B cell (primary cell): ENCODE data around the gene LBX2. TPM values are rescaled to one million over a fixed set of nuclear protein-coding genes. Genes with fewer than 3 reads are reported as not detected.

Experiments
- ATAC-seq: fragments of 200-7000 bp; cut with Tn5 transposase; one replicate; pipeline ENCODE4 v1.10.0; 2021; ENCODE audit warnings: low read depth, mild to moderate bottlenecking, moderate number of reproducible peaks, moderate library complexity
- CTCF ChIA-PET: fragments of 350-600 bp; sonication (Branson Sonifier 250); formaldehyde crosslinking; loops from one replicate; lab custom pipeline; 2021; ENCODE audit warnings: antibody characterized with exemption, inconsistent platforms; lab: Charles Lee
- POLR2A ChIA-PET: fragments of 350-600 bp; sonication (Branson Sonifier 250); formaldehyde crosslinking; loops from one replicate; lab custom pipeline; 2021; ENCODE audit warnings: antibody characterized with exemption; lab: Charles Lee
- DNase-seq: peaks from one replicate; pipeline ENCODE4 v3.0.0; 2013
- H2AFZ ChIP-seq: 2 replicates; pipeline ENCODE4 v1.6.1; 2012; ENCODE audit warnings: mild to moderate bottlenecking, low read depth, low read length; ENCODE audit not compliant: insufficient read depth, poor library complexity, severe bottlenecking
- H3K27ac ChIP-seq, 2 donors: 1 replicate in 1 of 2; 2 replicates in 1 of 2; pipeline ENCODE4 v1.5.1; 2012 to 2013; ENCODE audit warnings: low read length in 2 of 2, mild to moderate bottlenecking in 2 of 2, moderate library complexity in 1 of 2
- H3K27me3 ChIP-seq, 4 experiments: fragments of 200-600 bp in 1 of 4; sonication (generic) in 1 of 4; replicated peaks in 1 of 4; 1 replicate in 2 of 4; 2 replicates in 2 of 4; pipeline versions ENCODE4 v1.6.1 to v1.7.0; 2013 to 2016; ENCODE audit warnings: low read length in 3 of 4, mild to moderate bottlenecking in 2 of 4, mixed read lengths in 1 of 4, moderate library complexity in 1 of 4; ENCODE audit not compliant: insufficient read depth in 4 of 4, control insufficient read depth in 3 of 4; ENCODE audit errors: control extremely low read depth in 1 of 4
- H3K36me3 ChIP-seq, 2 experiments: replicated peaks in 1 of 2; 1 replicate in 1 of 2; 2 replicates in 1 of 2; pipeline versions ENCODE4 v1.6.1 to v1.7.1; 2013; ENCODE audit warnings: low read length in 1 of 2; ENCODE audit not compliant: insufficient read depth in 2 of 2, control insufficient read depth in 1 of 2; ENCODE audit errors: control extremely low read depth in 1 of 2, extremely low read depth in 1 of 2
- H3K4me1 ChIP-seq, 2 donors: fragments of 200-600 bp in 1 of 2; sonication (generic) in 1 of 2; 1 replicate in 1 of 2; 2 replicates in 1 of 2; pipeline versions ENCODE4 v1.5.1 to v1.6.1; 2013 to 2017; ENCODE audit warnings: low read length in 2 of 2; ENCODE audit not compliant: control insufficient read depth in 2 of 2, insufficient read depth in 2 of 2
- H3K4me2 ChIP-seq: replicated peaks from 2 replicates; pipeline ENCODE3; 2012; ENCODE audit warnings: mild to moderate bottlenecking, low read depth, low read length; ENCODE audit not compliant: poor library complexity, severe bottlenecking
- H3K4me3 ChIP-seq, 5 experiments: fragments of 200-600 bp in 1 of 5; sonication (generic) in 1 of 5; 1 replicate in 3 of 5; 2 replicates in 2 of 5; pipeline versions ENCODE4 v1.5.1 to v1.7.0; 2011 to 2016; ENCODE audit warnings: low read length in 4 of 5, mild to moderate bottlenecking in 4 of 5, low read depth in 2 of 5, control low read depth in 1 of 5, moderate library complexity in 1 of 5; ENCODE audit not compliant: insufficient read depth in 1 of 5; ENCODE audit errors: control extremely low read depth in 1 of 5, extremely low read depth in 1 of 5
- H3K79me2 ChIP-seq: fragments of 200-600 bp; sonication (generic); one replicate; pipeline ENCODE4 v1.6.0; 2016; ENCODE audit warnings: low read length; ENCODE audit not compliant: control insufficient read depth, insufficient read depth
- H3K9ac ChIP-seq: fragments of 200-600 bp; sonication (generic); 2 replicates; pipeline ENCODE4 v1.6.1; 2017; ENCODE audit warnings: mild to moderate bottlenecking, low read length, moderate library complexity
- H3K9me3 ChIP-seq, 3 donors: one replicate each; pipeline versions ENCODE4 v1.6.1 to v1.7.1; 2013; ENCODE audit warnings: low read length in 2 of 3; ENCODE audit not compliant: control insufficient read depth in 2 of 3, insufficient read depth in 1 of 3; ENCODE audit errors: control extremely low read depth in 1 of 3
- H4K20me1 ChIP-seq: 2 replicates; pipeline ENCODE4 v1.6.0; 2012; ENCODE audit warnings: mild to moderate bottlenecking, low read length; ENCODE audit not compliant: insufficient read depth, control insufficient read depth, poor library complexity, severe bottlenecking
- H3K27ac Mint-ChIP-seq: one replicate; pipeline ENCODE4 v1.8.0; 2021; ENCODE audit warnings: mixed read lengths
- H3K27me3 Mint-ChIP-seq: one replicate; pipeline ENCODE4 v1.8.0; 2021; ENCODE audit warnings: mixed read lengths
- H3K4me1 Mint-ChIP-seq: one replicate; pipeline ENCODE4 v1.8.0; 2021; ENCODE audit warnings: mixed read lengths
- H3K4me3 Mint-ChIP-seq: one replicate; pipeline ENCODE4 v1.8.0; 2021; ENCODE audit warnings: mixed read lengths
- H3K9me3 Mint-ChIP-seq: one replicate; pipeline ENCODE4 v1.8.0; 2022; ENCODE audit warnings: mixed read lengths; ENCODE audit not compliant: insufficient read depth
- EZH2 ChIP-seq: IDR thresholded peaks from 2 replicates; pipeline ENCODE4 v1.6.1; 2012; ENCODE audit warnings: borderline replicate concordance, low read depth, mild to moderate bottlenecking, moderate library complexity, low read length; ENCODE audit not compliant: insufficient read depth, poor library complexity, severe bottlenecking
- whole genome bisulfite sequencing: methylation state at CpG from one replicate; pipeline ENCODE4 v1.1.5; 2013; ENCODE audit warnings: missing lambda C conversion rate; ENCODE audit not compliant: insufficient coverage; 5-methylcytosine and 5-hydroxymethylcytosine counted together
- intact Hi-C: fragments of 100-400 bp; cut with micrococcal nuclease; formaldehyde crosslinking; loops from one replicate; pipeline ENCODE4 v1.10.0; 2022
- polyA plus RNA-seq: library from polyadenylated mRNA; depleted of rRNA; stranded (reverse); fragments of >200 nt; gene quantifications from 2 replicates; pipeline ENCODE4 v1.2.3, GENCODE V29; 2012
- total RNA-seq, 2 donors: library from RNA; stranded (reverse); fragments of 120-200 nt in 1 of 2; gene quantifications; 1 replicate in 1 of 2; 2 replicates in 1 of 2; pipeline versions ENCODE4 v1.2.3 to v1.2.4, GENCODE V29; 2013 to 2022
- TF ChIP-seq, protein P1 (sequence below): fragments of 200-600 bp; IDR thresholded peaks from one replicate; pipeline ENCODE4 v1.8.0; 2022; ENCODE audit warnings: antibody characterized with exemption, mild to moderate bottlenecking

The LBX2 gene
- total and polyA plus RNA-seq, 2 donors (not counting 1 experiment from before 2014, with no cell fraction given): 1.1 to 2.0 TPM

DNA sequence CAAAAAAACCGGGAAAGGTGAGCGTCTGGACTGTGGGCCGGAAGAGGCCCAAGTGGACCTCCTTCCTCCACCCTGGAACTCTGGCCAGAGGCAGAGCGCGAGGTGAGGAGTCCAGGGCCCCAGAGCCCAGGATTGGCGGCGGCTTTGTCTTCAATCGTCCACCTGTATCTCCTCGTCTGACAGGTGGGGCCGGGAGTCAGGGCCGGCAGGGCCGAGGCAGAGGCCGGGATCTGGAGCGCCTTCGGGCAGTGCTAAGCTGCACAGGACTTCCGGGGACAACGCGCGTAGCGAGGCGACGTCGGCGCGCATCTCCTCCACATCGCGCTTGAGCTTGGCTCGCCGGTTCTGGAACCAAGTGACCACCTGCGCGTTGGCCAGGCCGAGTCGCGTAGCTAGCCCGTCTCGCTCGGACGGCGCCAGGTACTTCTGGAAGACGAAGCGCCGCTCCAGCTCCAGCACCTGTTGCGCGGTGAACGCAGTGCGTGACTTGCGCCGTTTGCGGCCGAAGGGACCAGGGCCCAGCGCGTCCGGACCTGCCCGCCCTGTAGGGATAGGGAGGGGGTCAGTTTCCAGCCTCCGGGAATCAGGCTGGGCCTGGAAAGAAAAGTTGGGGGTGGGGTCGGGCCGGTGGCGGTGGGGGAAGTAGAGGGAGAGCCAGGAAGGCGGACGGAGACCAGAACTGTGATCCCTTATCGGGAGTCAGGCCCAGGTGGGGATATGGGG is 1.5 kb downstream of the LBX2 start:
- Histone ChIP-seq H3K4me1 (peaks cover 39 to 41% of the 10 kb centered on the region in 2 donors), H3K4me2 (peak overlapping the region; percentile 91), H3K4me3 (peak overlapping the region in 4 of 5 experiments; percentile 30 to 69 (median 51)), H3K9me3 (peaks cover 0 to 22% (median 0%) of the 10 kb centered on the region in 3 donors), H3K36me3 (peaks cover 0 to 13% of the 10 kb centered on the region in 2 experiments), H3K27me3 (peaks cover 0 to 60% (median 32%) of the 10 kb centered on the region in 4 experiments), H3K79me2 (no peaks in the 10 kb centered on the region), H3K9ac (peak overlapping the region; percentile 70), H2AFZ (peak overlapping the region; percentile 64), H4K20me1 (no peaks in the 10 kb centered on the region), H3K27ac (no peak overlapping the region)
- no peak for ATAC-seq
- DNase-seq: peak; percentile 57
- TF ChIP-seq EZH2: no peak
- WGBS: 9% methylated on average over 61 of the region's 61 CpGs
- intact Hi-C loops: loop anchor here (5.0 kb wide), 1 partner anchor 34 kb away; no protein-coding TSS in a partner anchor
- ChIA-PET POLR2A (interaction anchor here (0.5 to 1.9 kb wide), 5 partner anchors 9 to 149 kb away, joined by 3 to 7 read pairs (median 3); partner anchors contain the start of genes AUP1, HTRA2 and PCGF1), CTCF (interaction anchor here (0.6 to 1.7 kb wide), 3 partner anchors 9 to 62 kb away, joined by 3 to 6 read pairs (median 4); partner anchors contain the start of gene PCGF1)
- Mint-ChIP-seq H3K4me3 (peak overlapping the region; percentile 92), H3K27me3 (peaks cover 44% of the 10 kb centered on the region), H3K9me3 (no peaks in the 10 kb centered on the region), H3K4me1 (peaks cover 38% of the 10 kb centered on the region), H3K27ac (peak overlapping the region; percentile 64)

DNA sequence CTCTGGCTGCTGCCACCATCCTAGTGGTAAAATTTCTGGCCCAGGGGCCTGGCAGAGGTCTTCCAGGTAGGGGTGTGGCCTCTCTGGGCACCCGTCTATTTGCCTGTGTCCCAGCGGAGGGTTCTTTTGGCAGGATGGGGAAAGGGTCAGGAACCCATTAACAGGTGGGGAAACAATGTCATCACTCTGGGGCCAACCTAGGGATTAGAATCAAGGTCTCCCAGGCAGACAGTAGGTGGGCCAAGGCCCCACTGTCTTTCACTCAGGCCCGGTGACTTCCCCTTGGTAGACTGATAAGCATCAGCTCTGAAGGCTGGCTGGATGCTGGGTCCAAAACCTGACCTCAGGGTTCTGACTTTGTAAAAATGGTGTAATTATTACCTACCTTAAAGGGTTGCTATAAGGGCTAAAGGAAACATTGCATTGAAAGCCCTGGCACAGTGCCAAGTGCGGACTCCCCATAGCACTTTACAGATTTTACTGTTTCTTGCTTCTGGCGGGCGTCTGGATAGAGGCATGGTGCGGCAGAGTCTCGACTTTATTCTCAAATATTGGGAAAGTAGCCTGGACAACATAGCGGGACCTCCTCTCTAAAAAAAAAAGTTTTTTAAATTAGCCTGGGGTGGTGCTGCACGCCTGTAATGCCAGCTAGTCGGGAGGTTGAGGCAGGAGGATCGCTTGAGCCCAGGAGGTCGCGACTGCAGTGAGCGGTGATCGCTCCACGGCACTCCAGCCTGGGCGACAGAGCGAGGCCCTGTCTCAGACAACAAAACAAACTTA is 2.2 kb downstream of the LBX2 start:
- Histone ChIP-seq H3K4me2 (peak overlapping the region; percentile 91), H2AFZ (no peak overlapping the region), H3K4me3 (peak overlapping the region in 1 of 5 experiments; percentile 69), H3K9ac (peak overlapping the region; percentile 70), H3K79me2 (no peaks in the 10 kb centered on the region), H3K36me3 (peaks cover 0 to 20% of the 10 kb centered on the region in 2 experiments), H3K4me1 (peaks cover 31 to 34% of the 10 kb centered on the region in 2 donors), H4K20me1 (no peaks in the 10 kb centered on the region), H3K9me3 (peaks cover 0 to 18% (median 0%) of the 10 kb centered on the region in 3 donors), H3K27me3 (peaks cover 0 to 52% (median 28%) of the 10 kb centered on the region in 4 experiments), H3K27ac (no peak overlapping the region)
- DNase-seq (no peak), ATAC-seq (no peak)
- peak overlapping the region; percentile 92 for H3K4me3 Mint-ChIP-seq
- ChIA-PET POLR2A (interaction anchor here (0.5 to 1.9 kb wide), 4 partner anchors 10 to 35 kb away, joined by 3 to 7 read pairs (median 3); partner anchors contain the start of genes AUP1, HTRA2 and PCGF1), CTCF (interaction anchor here (1.4 to 1.7 kb wide), 3 partner anchors 10 to 89 kb away, joined by 4 to 6 read pairs (median 4); partner anchors contain the start of gene PCGF1)
- 70% methylated on average over 14 of the region's 19 CpGs for WGBS
- peak overlapping the region; percentile 26 for H3K27ac Mint-ChIP-seq
- no peak for TF ChIP-seq EZH2
- TF ChIP-seq, protein P1, sequence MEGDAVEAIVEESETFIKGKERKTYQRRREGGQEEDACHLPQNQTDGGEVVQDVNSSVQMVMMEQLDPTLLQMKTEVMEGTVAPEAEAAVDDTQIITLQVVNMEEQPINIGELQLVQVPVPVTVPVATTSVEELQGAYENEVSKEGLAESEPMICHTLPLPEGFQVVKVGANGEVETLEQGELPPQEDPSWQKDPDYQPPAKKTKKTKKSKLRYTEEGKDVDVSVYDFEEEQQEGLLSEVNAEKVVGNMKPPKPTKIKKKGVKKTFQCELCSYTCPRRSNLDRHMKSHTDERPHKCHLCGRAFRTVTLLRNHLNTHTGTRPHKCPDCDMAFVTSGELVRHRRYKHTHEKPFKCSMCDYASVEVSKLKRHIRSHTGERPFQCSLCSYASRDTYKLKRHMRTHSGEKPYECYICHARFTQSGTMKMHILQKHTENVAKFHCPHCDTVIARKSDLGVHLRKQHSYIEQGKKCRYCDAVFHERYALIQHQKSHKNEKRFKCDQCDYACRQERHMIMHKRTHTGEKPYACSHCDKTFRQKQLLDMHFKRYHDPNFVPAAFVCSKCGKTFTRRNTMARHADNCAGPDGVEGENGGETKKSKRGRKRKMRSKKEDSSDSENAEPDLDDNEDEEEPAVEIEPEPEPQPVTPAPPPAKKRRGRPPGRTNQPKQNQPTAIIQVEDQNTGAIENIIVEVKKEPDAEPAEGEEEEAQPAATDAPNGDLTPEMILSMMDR: no peak
- H3K9me3 Mint-ChIP-seq: no peaks in the 10 kb centered on the region
- intact Hi-C loops: loop anchor here (5.0 kb wide), 1 partner anchor 35 kb away; no protein-coding TSS in a partner anchor
- peaks cover 38% of the 10 kb centered on the region for H3K27me3 Mint-ChIP-seq
- peaks cover 32% of the 10 kb centered on the region for H3K4me1 Mint-ChIP-seq
